Calu3 (cell line): ENCODE data around the gene STXBP4. TPM values are rescaled to one million over a fixed set of nuclear protein-coding genes. Genes with fewer than 3 reads are reported as not detected.

ENCODE experiments used
- BruUV-seq: library from RNA; stranded (reverse); fragments of 400-500 nt; replicated peaks from 2 replicates; lab custom pipeline; 2021; lab: Mats Ljungman, UMichigan
- CTCF ChIA-PET: fragments of 300-600 bp; sonication (Branson Sonifier 250); formaldehyde crosslinking; loops from one replicate; lab custom pipeline; 2022; ENCODE audit warnings: antibody characterized with exemption; lab: Charles Lee
- DNase-seq: peaks from one replicate; pipeline ENCODE4 v3.0.0; 2022
- H3K27ac Mint-ChIP-seq: one replicate; pipeline ENCODE4 v1.8.0; 2022; ENCODE audit warnings: mixed read lengths; ENCODE audit not compliant: unreplicated experiment
- H3K27me3 Mint-ChIP-seq: one replicate; pipeline ENCODE4 v1.8.0; 2022; ENCODE audit warnings: mixed read lengths; ENCODE audit not compliant: unreplicated experiment
- H3K36me3 Mint-ChIP-seq: one replicate; pipeline ENCODE4 v1.8.0; 2022; ENCODE audit warnings: mild to moderate bottlenecking, moderate library complexity, mixed read lengths; ENCODE audit not compliant: insufficient read depth, unreplicated experiment
- H3K4me1 Mint-ChIP-seq: one replicate; pipeline ENCODE4 v1.8.0; 2022; ENCODE audit warnings: mild to moderate bottlenecking, low read depth, mixed read lengths; ENCODE audit not compliant: unreplicated experiment
- H3K4me3 Mint-ChIP-seq: one replicate; pipeline ENCODE4 v1.8.0; 2022; ENCODE audit warnings: mild to moderate bottlenecking, low read depth, moderate library complexity, mixed read lengths; ENCODE audit not compliant: unreplicated experiment
- H3K9me3 Mint-ChIP-seq: one replicate; pipeline ENCODE4 v1.8.0; 2022; ENCODE audit warnings: low read depth, mixed read lengths; ENCODE audit not compliant: unreplicated experiment
- CTCF ChIP-seq: fragments of 200-600 bp; IDR thresholded peaks from one replicate; pipeline ENCODE4 v1.8.0; 2022; ENCODE audit warnings: antibody characterized with exemption; ENCODE audit not compliant: unreplicated experiment
- intact Hi-C: fragments of 100-400 bp; cut with micrococcal nuclease; formaldehyde crosslinking; loops from one replicate; pipeline ENCODE4 v1.10.0; 2022; ENCODE audit not compliant: unreplicated experiment
- total RNA-seq: library from RNA; stranded (reverse); gene quantifications from 2 replicates; pipeline ENCODE4 v1.2.3, GENCODE V29; 2022

The STXBP4 gene
- total RNA-seq, 1 experiment from 2014 or later: 9.2 TPM

- no TSS peak for BruUV-seq
- Mint-ChIP-seq H3K27me3 (no peaks in the 10 kb centered on the region), H3K4me3 (no peak overlapping the region), H3K4me1 (no peaks in the 10 kb centered on the region), H3K36me3 (no peaks in the 10 kb centered on the region), H3K9me3 (no peaks in the 10 kb centered on the region), H3K27ac (no peak overlapping the region)
- DNase-seq: no peak
- TF ChIP-seq CTCF: no peak
- CTCF ChIA-PET: no interaction called here
- intact Hi-C loops: no loop called here
These were observed 176.0 kb downstream of the STXBP4 start for GRCh38 chr17:55144518-55144917.

GRCh38 chr17:55149485-55149884, 180.9 kb downstream of the STXBP4 start:
- TF ChIP-seq CTCF: no peak
- Mint-ChIP-seq H3K27ac (no peak overlapping the region), H3K4me3 (no peak overlapping the region), H3K4me1 (no peaks in the 10 kb centered on the region), H3K9me3 (no peaks in the 10 kb centered on the region), H3K36me3 (no peaks in the 10 kb centered on the region), H3K27me3 (no peaks in the 10 kb centered on the region)
- intact Hi-C loops: no loop called here
- CTCF ChIA-PET: no interaction called here
- BruUV-seq: no TSS peak
- no peak for DNase-seq

GRCh38 chr17:55152236-55152635, 183.7 kb downstream of the STXBP4 start:
- no peak for TF ChIP-seq CTCF
- BruUV-seq: no TSS peak
- H3K9me3 Mint-ChIP-seq: no peaks in the 10 kb centered on the region
- H3K36me3 Mint-ChIP-seq: no peaks in the 10 kb centered on the region
- H3K27me3 Mint-ChIP-seq: no peaks in the 10 kb centered on the region
- DNase-seq: no peak
- intact Hi-C loops: no loop called here
- no peak overlapping the region for H3K27ac Mint-ChIP-seq
- H3K4me1 Mint-ChIP-seq: no peaks in the 10 kb centered on the region
- CTCF ChIA-PET: no interaction called here
- H3K4me3 Mint-ChIP-seq: no peak overlapping the region

GRCh38 chr17:55154101-55154500, 185.5 kb downstream of the STXBP4 start:
- no peaks in the 10 kb centered on the region for H3K36me3 Mint-ChIP-seq
- H3K27ac Mint-ChIP-seq: no peak overlapping the region
- no peaks in the 10 kb centered on the region for H3K9me3 Mint-ChIP-seq
- intact Hi-C loops: no loop called here
- no peak overlapping the region for H3K4me3 Mint-ChIP-seq
- no peaks in the 10 kb centered on the region for H3K4me1 Mint-ChIP-seq
- no peak for TF ChIP-seq CTCF
- CTCF ChIA-PET: no interaction called here
- no peaks in the 10 kb centered on the region for H3K27me3 Mint-ChIP-seq
- no peak for DNase-seq
- BruUV-seq: no TSS peak
